ACHN (cell line): Measurements from ENCODE around the gene LGR6.
"Not testable (repeated sequence)": the region's sequence is repeated elsewhere in the genome, so short reads cannot be mapped to it uniquely, and the experiment has no call there.

ENCODE experiments used
- DNase-seq: peaks from one replicate; pipeline ENCODE4 v3.0.0-alpha.2; 2015
- in situ Hi-C: cut with HindIII; loops from 2 replicates; pipeline ENCODE4 v1.10.0; 2017; ENCODE audit warnings: low sequenced_read_pairs, low pct_ligation_motif_present, low pct_unique_long_range_greater_than_20kb

LGR6 gene

DNA sequence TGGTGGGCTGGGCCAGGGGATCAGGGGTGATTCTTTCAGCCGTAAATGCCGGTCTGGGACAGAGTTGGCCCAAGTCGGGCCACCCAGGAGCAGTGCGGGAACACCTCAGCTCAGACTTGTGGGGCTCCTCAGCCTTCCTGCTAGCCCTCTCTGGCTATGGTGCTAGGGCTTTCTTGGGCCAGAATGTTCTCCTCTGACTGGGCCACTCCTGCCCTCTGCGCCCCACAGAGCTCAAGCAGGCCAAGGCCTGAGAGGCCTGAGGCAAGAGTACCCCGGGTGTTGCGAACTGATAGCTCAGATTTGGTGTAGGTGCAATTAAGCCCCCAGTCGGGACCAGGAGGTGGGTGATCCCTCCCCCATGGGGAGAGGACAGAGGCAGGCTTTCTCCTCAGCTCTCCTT lies 51.8 kb downstream of the LGR6 start:
- in situ Hi-C loops, result no loop called here
- no peak for DNase-seq

DNA sequence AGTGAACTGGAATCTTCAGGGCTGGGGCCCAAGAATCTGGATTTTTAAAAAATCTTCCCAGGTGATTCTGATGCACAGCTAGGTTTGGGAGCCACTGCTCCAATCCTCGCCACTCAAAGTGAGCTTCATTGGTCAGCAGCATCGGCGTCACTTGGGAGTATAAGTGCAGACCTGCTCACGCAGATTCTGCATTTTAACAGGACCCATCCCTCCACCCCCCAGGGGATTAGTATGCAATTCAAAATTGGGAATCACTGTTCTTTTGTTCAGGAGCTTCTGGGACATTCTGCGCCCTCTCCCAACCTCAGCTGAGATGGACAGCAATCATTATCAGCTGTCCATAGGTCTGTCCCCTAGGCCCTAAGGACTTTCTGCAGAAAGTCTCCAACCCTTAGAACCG lies 53.5 kb downstream of the LGR6 start:
- no peak for DNase-seq
- in situ Hi-C loops, result no loop called here

DNA sequence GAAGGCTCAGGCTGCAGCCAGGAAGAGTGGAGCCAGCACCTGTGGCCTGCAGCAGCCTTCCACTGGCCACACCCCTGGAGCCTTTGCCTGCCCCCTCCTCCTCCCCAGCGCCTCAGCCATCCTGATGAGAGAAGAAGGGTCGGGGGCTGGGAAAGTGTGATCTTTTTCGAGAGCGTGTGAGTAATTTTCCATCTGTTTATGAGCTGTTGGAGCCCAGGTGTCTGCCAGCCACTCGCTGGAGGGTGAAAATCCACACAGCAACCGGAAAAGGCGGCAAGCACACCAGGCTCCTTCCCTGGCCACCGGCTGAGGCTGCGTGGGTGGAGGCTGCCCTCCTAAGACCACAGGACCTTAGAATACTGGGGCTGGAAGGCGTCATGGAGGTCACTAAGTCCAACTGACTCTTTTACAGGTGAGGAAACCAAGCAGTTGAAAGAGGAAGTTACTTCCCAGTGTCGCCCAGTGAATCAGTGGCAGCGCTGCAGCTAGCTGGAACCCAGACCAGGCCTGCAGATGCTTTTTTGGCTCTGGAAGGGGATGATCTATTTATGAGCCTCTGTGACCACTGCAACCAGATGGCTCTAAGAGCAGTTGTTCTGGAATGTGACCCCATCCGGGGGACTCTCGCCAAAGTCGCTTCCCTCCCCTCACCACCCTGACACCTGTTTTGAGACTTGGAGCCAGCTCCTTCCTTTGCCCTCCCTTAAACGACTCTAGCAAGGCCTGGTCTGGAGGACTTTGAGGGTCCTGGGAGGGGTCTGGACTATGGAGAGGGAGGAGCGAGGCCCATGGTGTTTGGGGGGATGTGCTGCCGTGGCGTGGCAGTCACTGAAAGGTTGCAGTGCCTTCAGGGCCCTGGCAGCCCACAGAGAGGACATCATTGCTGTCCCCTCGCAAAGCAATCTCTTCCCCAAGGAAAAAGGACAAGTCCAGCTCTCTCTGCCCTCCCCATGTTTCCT lies 54.5 kb downstream of the LGR6 start:
- DNase-seq, result no peak
- in situ Hi-C loops, result no loop called here

DNA sequence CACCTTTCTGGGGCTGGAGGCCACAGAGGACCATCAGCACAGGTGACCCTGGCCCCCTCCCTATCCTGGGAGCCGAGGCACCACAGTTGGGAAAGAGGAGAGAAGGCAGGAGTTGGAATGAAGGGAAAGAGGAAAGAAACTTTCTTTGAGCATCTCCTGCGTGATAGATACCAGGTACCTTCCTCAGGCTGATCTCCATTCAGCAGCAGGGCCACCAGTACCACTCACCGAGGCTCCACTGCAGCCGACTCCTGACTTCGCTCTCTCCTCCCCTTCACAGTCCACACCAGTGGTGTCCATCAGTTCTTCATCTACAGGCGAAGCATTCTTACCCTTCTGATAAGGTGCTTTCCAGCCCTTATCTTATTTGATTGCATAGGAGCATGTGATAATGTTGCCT lies 55.3 kb downstream of the LGR6 start:
- DNase-seq, result no peak
- in situ Hi-C loops, result no loop called here

DNA sequence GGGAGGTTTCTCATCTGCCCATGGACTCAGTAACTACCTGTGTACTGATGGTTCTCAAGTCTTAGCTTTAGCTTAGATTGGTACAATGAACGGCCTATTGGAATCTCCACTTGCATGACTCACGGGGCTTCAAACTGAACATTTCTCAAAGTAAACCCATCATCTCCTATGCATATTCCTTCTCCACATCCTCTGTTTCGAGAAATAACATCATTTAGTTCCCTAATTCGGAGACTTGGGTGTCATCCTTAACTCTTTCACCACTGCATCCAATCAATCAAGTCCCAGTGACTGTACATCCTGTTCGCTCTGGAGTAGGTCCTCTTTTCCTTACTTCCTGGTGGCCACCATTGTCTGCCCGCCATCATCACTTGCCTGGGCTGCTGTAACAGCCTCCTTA lies 55.8 kb downstream of the LGR6 start:
- no peak for DNase-seq
- in situ Hi-C loops, result no loop called here

DNA sequence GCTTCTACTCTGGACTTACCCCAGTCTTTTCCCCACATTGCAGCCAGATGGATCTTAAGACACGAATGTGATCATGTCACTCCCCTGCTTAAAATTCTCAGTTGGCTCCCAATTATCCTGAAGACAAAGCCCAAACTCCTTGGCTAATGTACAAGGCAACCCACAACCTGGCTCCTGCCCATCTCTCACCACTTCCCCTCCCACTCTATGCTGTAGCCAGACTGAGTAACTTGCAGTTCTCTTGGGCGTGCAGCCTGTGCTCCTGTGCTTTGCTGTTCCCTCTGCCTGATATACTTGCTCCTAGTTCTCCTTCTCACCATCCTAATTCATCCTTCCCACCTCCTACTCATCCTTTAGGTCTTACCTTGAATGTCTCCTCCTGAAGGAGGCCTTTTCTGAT lies 56.2 kb downstream of the LGR6 start:
- no peak for DNase-seq
- in situ Hi-C loops, result no loop called here

DNA sequence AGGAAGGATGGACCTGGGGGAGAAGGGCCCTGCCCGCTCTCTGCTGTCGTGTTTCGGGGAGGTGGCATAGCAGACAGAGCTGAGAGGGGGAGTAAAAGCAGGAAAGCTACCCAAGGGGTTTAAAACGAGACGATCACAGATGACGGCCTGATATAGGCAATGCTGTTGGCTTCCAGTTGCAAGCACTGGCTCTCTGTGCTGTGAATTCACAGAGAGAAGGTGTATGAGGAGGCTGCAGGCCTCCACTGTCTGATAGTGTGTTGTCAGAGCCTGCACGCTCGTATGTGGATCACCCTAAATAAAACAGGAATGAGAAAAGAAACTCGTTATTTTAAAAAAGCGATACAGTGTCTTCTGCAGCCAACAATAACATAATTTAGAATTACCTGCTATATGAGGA lies 57.4 kb downstream of the LGR6 start:
- in situ Hi-C loops, result no loop called here
- DNase-seq, result no peak

DNA sequence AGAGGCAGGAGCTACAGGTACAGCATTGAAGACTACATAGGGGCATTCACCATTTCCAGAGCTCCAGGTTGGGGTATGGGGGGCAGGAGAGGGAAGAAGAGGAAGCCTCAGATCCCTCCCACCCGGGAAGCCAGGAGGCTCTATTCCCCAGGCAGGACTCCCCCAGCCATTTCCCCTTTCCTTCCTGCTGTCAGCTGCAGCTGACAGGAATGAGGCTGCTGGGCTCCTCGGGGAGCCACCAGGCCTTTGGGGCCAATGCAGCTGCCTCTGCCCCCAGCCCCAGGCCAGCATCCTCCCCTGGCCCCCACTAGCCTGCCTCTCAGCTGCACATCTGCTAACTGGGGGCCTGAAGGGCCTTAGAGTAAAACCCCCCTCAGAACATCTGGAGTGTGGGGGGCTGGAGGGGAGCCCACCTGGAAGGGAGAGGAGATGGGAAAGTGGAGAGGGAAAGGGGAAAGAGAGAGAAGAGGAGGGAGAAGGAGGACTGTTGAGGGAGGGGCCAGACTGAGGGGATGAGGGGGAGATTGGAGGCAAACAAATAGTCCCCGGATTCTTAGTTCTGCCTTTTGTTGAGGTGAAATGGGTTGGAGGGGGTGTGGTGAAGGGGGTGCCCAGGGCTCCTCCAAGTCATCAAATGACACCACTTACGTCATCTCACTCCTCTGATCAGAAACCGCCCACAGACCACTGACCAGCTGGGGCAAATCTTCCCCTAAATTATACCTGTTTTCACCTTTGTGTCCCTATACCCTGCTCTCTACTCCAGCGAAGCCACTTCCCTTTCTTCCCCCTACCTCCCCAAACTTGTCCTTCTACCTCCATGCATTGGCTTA lies 58.0 kb downstream of the LGR6 start:
- no peak for DNase-seq
- in situ Hi-C loops, result no loop called here

DNA sequence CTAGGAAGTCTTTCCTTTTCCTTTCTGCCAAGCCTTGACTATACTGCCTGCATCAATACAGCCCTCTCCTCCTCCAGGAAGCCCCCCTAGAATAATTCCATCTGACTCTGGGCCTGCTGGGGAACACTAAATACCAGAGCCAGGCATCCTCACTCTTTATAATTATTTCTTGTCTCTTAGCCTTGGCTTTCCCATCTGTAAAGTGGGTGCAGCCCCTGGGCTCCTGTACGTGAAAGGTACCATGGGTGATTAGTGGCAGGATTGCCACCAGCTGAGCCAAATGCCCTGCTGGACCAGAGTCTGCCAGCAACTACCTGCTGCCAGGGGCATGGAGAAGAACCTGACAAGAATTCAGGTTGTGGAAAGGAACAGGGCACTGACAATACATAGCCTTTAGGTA lies 58.7 kb downstream of the LGR6 start:
- no peak for DNase-seq
- in situ Hi-C loops, result no loop called here

DNA sequence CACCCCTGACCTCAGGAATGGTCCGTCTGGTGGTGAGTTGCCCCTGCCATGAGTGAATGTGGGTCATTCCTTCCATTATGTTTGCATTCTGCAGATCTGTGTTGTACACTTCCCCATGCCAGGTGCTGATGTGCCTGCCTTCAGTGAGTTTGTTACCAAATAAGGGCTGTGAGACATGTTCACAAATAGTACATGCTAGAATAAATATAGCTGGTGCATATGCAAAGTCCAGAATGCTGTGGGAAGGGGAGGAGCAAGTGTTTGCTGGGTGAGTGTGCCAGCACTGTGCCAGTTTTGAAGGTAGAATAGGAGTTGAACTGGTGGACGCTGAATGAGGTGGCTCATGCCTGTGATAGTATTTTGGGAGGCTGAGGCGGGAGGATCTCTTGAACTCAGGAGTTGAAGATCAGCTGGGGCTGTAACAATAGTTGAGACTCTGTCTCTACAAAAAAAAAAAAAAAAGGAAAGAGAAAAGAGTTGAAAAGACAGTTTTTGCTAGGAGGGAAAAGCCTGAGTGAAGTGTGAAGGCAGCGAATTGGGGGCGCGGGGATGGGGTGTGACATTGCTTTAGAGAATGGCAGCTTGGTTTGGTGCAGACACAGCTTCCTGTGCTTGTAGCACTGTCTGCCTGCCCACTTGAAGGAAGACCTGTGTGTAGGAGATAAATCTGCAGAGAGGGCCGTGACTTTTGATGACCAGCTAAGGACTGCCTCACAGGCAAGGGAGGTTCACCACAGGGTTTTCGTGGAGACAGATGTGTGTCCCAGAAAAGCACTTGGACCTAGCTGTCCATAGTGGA lies 61.1 kb downstream of the LGR6 start:
- DNase-seq, result no peak
- in situ Hi-C loops, result no loop called here

DNA sequence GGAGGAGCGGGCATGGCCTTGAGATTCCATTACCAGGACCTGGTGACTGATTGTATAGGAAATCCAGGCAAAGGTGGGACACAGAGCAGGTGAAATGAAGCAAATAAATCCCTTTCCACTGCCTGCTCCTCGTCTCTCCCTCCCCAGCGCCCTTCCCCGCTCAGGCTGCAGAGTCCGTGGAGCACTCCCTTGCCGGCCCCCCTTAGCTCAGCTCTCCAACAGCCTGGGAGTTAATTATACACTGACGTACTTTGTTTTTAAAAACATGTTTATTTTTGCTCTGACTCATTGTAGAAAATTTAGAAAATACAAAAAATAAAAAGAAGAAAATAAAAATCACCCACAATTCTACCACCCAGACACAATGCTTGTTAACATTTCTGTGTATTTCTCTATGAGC lies 61.7 kb downstream of the LGR6 start:
- in situ Hi-C loops, result no loop called here
- DNase-seq, result no peak

DNA sequence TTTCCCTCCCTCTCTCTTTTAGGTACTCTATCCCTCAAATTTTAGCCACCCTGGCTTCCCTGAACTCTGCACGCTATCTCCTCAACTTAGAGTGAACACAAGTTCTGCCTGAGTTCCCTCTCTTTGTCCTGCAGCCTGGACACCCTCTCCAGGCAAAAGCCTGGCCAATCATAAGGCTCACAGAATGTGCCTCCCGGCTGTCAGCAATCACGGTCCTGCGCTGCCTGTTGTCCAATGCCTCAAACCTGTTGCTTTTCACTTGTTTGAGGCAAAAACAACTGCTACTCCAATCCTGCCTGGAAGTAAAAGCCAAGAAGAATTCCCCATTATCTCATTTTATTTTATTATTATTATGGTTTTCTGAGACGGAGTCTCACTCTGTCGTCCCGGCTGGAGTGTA lies 66.1 kb downstream of the LGR6 start:
- in situ Hi-C loops, result no loop called here
- no peak for DNase-seq

DNA sequence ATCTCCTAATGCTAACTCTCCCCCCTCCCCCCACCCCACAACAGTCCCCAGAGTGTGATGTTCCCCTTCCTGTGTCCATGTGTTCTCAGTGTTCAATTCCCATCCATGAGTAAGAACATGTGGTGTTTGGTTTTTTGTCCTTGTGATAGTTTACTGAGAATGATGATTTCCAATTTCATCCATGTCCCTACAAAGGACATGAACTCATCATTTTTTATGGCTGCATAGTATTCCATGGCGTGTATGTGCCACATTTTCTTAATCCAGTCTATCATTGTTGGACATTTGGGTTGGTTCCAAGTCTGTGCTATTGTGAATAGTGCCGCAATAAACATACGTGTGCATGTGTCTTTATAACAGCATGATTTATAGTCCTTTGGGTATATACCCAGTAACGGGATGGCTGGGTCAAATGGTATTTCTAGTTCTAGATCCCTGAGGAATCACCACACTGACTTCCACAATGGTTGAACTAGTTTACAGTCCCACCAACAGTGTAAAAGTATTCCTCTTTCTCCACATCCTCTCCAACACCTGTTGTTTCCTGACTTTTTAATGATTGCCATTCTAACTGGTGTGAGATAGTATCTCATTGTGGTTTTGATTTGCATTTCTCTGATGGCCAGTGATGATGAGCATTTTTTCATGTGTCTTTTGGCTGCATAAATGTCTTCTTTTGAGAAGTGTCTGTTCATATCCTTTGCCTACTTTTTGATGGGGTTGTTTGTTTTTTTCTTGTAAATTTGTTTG lies 67.8 kb downstream of the LGR6 start:
- in situ Hi-C loops, DNase-seq: not testable (repeated sequence)

DNA sequence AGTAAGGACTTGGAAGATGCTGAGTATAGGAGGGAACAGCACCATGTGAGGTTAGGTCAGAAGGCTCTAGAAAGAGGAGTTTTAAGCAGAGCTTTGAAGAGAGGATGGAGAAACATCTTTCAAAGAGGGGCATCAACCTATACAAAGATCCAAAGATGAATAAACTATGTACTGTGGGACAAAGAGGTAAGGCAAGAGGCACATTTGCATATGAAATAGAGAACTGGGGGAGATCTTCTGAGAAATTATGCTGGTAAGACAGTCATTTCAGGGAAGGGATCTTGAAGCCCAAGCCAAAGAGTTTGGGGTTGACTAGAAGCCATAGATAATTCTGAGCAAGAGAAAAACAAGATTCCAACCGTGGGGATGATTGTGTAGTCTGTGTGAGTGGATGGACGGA lies 70.0 kb downstream of the LGR6 start:
- in situ Hi-C loops, result no loop called here
- no peak for DNase-seq

DNA sequence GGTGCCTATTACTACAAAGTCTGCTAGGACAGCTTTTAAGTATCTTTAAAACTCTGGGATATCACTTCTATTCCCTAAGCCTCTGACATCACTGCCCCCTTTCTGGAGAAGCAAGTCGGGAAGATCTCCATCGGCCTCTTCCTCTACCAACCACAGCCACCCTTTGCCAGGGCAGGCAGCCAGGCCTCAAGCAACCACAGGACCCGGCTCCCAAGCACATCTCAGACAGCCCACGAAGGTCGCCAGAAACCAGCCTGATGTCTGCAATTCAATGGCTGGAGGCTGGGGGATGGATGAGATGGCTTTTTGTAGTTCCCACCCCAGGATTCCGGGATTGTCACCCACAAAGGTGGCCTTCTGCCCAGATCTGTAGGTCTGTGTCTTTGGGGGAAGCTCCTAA lies 70.7 kb downstream of the LGR6 start:
- no peak for DNase-seq
- in situ Hi-C loops, result no loop called here

DNA sequence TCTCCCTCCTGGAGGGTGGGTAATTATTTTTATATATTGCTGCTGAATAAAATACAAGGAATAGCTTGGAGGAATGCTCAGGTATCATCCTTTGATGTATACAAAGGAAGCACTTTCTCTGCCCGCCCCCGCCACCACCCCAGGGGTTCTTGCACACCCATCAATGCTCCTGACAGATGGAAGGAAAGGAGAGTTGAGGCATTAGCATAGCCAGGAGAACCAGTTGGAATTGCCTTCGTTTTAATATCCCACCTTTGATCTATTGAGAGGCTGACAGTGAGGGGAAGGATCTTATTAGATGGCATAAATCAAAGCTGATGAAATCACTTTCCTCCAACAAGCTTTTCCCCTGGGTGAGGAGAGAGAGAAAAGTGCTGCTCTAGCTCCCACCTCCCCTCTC lies 71.1 kb downstream of the LGR6 start:
- in situ Hi-C loops, result no loop called here
- DNase-seq, result no peak

DNA sequence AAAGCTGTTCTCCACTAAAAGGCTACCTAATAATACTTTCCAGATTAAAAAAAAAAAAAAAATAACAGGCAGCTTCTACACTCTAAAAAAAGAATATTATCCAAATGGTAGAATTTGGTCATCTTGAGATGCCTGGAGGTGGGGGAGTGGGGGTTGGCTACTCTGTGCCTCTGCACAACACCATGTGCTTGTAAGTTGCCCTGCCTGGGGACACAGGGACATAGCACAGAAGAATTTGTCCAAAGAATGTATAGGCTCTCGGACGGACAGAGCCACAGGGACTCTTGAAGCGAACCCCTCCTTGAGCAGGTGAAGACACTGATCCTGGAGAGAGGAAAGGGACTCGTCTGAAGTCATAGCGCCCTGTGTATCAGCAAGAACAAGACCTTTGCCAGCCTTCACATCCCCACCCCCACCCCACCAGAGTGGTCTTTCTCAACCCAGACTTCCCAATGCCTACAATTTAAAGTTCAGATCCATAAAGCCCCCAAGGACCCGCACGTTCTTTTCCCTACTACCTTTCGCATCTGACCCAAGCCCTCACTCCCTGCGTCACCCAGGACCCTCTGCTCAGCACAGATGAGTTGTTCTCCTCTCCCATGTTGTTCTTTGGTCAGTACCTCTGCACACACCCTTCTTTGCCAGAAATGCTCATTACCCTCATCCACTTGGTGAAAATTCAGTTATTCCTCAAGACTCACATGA lies 72.6 kb downstream of the LGR6 start:
- in situ Hi-C loops, result no loop called here
- DNase-seq, result no peak

DNA sequence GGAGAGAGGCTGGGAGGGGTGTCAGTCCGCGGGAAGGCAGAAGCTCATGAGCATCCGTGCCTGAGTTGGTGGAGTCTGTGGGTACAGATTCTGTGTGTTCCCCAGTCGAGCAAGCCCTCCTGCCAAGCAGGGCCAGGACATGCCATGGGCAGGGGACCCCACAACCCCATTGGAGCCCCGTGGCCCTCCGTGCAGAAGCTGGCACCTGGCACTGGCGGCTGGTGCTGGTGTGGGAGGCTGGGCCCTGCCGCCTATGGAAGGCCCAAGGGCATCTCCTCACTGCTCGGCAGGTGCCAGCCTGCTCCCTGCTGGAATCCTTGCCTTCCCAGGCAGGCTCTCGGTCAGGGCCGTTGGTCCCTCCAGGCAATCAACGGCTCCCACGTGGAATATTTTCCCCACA lies 74.4 kb downstream of the LGR6 start:
- no peak for DNase-seq
- in situ Hi-C loops, result no loop called here
